Stimulated activated CD8-positive, alpha-beta memory T cell treated with anti-CD3 and anti-CD28 coated beads, Interleukin-12 subunit alpha, Interleukin-12 subunit beta, amount 100 ng/mL, for 4 hours (primary cell): ENCODE results near the gene GBGT1.

ENCODE experiments used
- DNase-seq: peaks from one replicate; pipeline ENCODE4 v3.0.0-alpha.2; 2020; ENCODE audit warnings: low read depth

GBGT1 gene

DNA sequence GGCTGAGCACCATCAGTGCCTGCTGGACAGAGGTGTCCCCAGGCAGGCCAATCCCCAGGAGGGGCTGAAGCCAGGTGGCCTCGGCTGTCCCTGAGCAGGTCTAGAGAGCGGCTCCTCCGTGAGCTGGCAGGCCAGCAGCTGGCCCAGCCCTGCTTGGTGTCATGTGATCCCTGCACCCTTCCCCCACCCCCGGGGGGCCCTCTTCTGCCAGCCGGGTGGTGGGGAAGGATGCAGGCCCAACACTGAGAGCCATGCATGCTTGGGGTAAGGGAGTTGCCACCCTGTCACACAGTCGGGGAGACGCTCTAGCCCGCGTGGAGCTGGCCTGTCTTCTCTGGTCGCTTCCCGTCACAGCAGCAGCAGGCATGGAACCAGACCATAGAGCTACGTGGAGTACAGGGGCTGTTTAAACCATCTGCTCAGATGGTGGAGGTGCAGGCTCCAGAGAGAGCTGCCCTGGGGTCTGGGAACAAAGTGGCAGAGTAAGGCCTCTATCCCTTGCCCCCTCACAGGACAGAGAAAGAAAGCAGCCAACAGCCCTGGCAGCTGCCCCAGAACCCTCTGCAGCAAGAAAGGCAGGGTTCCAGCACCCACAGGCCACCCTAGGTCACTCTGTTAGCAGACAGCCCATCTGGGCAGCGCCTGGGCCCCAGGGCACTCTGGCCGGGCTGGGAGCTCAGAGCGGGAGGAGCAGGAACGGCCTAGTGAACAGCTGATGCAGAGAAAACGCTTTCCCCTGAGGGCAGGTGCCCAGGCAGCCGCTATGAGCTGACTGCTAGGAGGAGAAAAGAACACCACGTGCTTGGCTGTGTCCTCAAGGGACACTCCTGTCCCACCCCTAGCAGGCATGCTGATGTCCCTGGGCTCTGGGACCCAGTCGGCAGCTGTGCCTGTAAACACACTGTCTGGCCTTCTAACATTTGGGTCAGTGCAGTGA, 49.5 kb downstream of the GBGT1 start:
- DNase-seq: no peak

DNA sequence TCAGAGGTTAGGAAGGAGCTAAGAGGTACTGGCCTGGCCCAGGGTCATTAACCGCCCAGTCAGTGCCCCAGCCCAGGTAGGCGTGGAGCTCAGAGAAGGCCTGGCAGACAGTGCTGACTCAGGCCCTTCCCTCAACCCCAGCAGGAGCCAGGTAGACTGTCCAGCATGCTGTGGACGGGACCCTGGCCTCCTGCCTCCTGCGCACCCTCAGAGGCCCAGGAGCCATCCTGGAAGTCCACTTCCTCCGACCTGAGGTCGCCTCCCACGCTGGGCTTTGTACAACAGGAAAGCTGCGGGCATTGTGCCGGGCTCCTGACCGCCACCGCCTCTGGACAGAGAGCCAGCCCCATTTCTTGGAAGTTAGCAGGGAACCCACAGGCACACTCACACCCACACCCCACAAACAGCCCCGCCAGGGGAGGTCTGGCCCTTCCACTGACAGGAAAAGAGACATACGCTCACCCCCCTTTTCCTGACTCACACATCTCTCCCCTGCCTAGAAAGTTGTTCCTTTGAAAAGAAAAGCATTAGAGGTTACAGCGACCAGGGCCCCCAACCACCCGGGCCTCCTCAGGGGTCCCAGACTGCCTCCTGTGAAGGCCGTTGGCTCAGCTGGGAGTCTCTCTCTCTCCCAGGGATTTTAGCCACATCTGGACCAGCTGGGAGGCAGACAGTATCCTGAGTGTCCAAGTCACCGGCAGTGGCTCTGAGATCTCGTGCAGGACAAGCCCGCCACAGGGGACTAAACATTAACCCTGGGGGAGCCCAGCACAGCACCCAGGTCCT, 50.4 kb downstream of the GBGT1 start:
- DNase-seq: no peak

DNA sequence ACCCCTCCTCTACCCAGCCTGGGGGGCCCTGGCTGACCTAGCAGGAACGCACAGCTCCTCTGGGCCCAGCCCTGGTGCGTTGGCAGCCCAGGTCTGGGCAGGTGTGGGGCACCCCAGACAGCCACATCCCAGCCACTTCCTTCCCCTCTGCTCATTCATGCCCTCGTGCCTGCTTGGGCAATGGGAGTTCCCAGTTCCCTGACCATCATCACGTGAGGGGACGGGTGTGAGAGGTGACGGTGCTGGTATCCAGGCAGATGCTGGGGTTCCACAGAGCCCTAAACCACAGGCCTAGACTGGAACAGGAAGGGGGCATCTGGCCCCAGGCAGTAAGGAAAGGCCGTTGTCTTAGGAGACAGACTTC, 51.1 kb downstream of the GBGT1 start:
- DNase-seq: no peak

DNA sequence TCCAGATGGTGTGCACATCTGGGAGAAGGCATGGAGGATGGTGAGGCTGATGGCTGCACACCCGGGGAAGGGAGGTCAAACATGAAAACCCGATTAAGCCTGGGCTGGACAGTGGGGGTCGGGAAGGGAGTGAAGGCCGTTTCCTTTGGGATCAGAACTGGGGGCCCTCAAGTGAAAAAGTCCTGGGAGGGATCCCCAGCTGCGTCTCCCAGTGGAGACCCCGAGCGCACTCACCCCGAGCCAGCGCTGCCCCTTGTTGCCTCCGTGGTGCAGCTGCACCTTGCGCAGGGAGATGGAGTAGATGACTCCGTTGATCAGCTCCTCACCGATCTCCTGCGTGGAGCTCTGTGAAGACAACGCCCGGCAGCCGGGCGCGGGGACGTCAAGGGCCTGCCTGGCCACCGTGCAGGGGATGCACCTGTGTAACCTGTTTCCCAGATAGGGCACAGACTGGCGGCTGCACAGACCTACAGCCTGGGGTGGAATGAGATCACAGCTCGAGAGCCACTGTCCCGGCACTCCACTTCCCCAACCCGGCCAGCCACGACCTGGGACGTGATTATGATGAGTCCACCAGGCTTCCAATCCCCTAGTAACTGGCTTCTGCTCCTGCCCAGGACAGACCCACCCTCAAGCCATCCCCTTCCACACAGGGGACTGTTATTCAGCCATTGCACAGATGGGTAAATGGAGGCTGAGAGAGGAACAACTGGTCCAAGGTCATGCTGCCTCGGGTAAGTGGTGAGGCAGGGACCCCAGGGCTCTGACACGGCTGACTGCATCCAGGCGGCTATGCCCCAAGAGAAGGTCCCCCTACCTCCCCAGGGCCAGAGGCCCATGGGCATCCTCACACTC, 51.7 kb downstream of the GBGT1 start:
- no peak for DNase-seq

DNA sequence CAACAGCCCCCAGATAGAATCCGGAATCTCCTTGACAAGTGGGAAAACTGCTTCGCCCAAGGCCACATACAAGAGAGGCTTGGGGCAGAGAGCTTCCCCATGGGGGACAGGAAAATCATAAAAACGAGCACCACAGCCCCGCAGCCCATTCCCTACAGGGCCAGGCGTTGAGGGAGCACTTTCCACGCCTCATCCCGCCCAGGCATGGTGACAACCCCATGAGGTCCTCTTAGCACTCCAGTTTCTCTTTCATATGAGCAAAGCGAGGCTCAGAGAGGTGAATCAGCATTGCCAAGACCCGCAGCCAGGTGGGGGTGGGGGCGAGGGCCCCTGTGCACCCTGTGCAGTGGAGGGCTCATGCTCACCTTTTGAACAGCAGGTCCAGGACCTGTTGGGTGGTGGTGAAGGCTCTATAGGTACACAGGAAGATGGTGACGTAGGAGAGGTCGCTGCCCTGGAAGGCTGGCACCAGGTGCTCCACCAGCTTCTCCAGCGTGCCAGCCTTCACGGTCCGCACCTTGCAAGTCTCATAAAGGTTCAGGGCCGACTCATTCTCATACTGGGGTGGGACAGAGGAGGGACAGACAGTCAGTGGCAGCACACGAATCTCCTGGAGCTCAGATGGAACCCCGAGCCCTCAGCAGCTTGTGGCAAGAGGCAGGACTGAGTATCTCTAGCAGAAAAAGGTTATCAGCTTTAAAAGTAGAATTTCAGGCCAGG, 53.6 kb downstream of the GBGT1 start:
- no peak for DNase-seq

DNA sequence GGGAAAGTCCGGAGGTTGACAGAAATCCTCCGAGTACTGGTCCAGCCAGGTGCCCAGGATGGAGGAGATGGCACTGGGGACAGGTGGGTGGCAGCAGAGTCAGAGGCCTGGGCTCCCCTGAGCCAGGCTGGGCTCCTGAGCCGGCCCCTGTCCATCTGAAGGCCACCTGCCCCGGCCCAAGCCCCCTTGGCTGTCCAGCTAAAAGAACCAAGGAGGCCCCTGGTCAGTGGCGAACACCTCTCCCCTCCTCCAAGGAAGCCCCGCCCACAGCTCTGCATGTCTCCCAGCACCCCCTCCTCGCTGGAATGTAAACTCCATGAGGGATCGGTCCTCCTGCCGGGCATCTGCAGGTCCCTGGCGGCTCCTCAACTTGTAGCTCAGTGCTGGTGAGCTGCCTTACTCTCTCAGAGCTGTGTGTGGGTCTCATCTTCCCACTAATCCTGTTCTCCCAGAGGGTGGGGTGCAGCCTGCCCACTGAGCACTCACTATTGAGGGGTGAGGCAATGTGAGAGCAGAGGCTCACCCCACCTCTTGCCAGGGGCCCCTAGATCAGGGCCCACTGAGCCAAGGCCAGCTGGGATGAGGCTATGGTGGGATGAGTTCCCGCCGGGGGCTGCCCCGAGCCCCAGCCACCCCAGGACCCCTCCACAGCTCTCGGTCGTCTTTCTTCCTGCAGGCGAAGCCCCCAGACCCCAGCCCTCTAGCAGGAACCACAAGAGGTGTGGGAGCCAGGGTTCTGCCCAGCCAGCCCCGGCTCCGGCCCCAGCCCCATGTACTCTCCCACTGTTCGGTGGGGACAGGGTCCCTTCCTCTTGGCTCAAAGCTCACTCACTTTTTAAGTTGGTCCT, 54.7 kb downstream of the GBGT1 start:
- DNase-seq: no peak

DNA sequence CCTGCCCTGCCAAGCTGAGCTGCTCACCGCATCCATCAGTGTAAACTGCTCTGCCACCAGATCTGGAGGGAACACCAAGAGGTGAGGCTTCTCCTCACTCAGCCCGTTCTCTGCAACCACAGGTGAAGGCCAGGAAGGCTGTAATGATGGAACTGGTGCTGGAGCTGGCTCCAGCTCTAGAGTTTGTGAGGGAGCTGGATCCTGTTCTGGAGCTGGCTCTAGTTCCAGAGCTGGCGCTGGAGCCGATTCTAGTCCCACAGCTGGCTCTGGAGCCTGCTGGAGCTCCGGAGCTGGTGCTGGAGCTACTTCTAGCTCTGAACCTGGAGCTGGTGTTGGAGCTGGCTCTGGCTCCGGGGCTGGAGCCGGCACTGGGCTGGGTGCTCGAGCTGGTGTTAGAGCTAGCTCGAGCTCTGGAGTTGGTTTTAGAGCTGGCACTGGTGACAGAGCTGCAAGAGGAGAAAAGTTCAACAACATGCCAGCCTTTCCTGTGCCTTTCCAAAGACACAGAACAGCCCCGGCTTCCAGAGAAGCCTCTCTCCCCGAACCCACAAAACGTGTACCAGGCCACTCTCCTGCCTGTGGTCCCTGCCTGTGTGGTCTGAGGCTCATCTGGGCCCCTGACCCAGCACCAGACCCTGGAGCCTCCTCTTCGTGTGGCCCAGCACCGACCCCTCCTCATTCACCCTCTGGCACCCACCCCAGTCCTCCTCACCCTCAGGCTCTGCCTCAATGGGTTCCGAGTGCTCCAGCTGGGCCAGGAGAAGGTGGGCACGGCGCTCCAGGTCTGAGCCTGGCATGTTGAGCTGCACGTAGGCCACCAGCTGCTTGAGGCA, 55.5 kb downstream of the GBGT1 start:
- no peak for DNase-seq

DNA sequence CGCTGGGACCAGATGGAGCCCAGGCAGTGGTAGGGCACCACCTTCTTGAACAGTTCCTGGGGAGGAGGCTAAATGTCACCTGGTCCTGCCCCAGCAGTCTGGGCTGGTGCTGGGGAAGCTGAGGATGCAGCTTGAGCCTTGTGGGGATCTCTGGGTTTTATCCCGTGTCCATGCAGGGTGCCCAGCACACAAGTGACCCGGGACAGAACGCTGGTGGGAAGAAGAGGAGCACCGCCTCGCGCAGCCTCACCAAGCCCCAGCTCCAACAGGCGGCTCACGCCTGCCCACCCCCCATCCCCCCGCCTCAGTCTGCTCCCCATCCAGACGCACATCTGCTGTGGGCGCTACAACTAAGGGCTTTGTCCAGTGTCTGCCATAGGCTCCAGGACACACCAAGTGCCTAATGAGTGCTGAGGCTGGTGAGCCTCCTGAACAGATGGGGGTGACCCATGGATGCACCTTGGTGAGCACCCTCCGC, 56.4 kb downstream of the GBGT1 start:
- no peak for DNase-seq

DNA sequence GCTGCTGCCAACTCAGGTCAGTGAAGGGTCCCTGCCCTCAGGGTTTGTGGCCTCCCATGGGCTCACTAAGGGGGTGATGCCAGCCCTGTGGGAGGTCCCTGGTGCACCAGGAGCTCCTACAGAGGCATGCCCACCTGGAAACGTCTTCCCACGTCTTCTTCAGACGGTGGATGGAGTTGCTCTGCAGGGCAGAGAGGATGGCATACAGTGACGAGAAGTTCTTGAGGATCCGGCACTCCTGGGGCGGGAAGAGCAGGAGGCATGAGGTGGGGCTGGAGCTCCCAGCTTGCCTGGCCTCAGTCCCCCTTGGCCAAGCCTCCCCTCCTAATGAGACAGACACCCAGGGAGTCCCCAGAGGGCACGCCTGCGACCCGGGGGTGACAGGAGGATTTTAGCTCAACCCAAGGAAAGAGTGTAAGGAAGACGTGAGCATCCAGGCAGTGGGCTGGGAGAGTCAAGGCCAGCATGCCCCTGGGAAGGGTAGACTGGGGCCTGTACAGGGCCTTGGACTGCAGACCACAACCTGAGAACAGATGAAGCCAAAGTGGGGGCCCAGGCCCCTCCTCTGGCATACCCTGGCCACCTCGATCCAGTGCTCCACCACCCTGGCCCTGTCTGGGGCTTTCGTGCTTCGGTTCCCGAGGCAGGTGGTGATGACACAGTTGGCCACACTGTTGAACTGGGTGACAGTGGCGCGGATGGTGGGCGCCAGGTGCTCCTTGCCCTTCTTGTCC, 57.0 kb downstream of the GBGT1 start:
- no peak for DNase-seq

DNA sequence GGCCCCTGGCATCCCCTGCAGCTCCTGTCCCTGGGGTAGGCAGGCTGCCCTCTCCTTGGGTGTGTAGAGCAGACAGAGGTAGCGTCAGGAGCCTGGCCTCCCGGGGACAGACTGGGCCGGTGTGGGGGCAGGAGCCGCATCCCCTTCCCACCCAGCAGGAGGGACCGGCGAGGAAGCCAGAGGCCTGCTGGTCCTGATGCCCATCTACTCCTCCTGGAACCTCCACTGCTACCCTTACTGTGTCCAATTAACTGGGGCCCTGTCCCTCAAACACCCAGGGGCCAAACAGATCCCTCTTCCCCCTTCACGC, 58.3 kb downstream of the GBGT1 start:
- no peak for DNase-seq

DNA sequence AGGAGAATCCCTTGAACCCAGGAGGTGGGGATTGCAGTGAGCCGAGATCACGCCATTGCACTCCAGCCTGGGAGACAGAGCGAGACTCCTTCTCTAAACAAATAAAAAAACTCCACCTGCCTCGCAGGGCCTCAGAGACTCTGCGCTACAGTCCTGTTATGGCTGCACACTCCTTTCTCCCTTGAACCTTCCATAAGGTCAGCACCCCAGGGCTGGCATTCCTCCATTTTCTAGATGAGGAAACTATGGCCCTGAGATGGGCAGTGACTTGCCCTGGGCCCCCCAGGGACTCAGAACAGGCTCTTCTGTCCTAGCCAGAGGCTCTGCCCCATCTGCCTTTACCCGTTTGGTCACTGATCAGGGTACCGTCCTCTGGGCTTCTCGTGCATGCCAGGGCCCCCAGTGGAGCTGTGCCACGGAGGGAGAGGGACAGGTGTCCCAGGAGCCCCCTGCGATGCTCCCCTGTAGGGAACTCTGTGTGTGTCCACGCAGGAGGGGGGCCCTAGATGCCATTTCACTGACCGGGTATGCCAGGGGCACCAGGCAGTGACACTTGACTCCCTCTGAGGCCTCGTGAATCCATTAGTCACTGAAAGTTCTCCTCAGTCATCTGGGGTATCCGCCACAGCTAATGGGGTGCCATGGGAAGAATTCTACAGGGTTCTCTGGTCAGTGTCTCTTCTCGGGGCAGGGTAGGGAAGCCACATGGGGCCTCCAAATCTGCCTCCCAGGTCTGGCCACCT, 58.8 kb downstream of the GBGT1 start:
- no peak for DNase-seq

DNA sequence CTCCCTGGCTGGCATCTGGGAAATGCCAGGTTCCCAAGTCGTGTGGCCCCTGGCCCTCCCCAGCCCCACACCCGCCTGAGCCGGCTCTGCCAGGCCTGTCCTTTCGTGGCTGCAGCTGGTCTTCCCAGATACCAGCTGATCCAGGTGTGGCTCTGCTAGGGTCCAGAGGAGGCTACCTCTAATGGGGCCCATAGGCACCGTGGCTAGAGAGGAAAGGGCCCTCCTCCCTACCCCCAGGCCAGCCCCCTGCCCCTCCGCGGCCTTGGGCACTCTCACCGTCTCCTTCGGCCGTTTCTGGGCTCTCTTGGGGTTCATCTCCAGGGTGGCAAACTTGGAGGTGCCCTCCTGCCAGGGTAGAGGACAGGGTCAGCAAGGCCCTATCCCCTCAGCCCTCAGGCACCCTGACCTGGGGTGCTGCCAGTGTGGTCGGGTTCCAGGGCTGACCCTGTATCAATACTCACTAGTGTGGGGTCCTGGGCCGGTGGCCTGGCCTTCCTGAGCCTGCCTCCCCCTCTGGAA, 59.7 kb downstream of the GBGT1 start:
- no peak for DNase-seq

DNA sequence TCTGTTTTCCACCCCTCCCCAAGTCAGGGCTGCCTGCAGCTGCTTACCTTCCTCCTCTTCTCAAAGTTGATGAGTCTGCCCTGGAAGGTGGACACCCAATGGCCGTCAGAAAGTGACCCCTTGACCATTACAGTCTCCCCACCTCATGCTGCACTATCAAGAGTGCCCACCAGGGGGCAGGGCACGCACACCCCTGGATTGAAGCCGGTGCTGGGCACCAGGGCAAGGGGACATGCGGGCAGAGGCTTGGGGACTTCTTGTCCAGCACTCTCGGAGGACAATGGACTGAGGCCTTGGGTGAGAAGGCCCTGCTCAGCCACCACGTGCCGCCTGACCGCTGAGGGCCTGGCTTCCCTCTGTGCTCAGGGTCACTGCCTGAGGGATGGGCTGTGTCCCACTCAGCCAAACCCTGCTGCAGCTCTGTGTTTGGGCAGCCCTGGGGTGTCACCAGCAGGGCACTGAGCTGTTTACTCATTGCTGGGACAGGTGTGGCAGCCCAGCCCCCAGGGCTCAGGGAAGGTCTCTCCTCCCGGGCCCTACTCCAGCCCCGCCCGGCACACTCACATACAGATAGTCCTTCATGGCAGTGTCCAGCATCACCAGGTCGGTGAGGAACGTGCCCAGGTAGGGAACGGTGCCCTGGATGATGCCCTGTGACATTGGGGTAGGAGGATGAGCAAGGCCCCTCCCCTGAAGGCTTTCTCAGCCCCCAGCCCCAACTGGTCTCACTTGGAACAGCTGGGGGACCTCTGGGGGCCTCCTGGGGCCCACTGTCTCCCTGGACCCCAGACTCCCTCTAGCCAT, 60.3 kb downstream of the GBGT1 start:
- no peak for DNase-seq
